Neural cell (in vitro differentiated cells): Measurements from ENCODE around the gene SETD2.

Source experiments
- EP300 ChIP-seq: fragments of 450-650 bp; conservative IDR thresholded peaks from 2 replicates; pipeline ENCODE4 v1.6.1; 2014; ENCODE audit warnings: antibody characterized with exemption, mild to moderate bottlenecking, moderate library complexity; ENCODE audit not compliant: poor library complexity, severe bottlenecking
- EZH2 ChIP-seq: fragments of 200-600, 300-800 bp; shearing (Covaris generic), sonication (generic); IDR thresholded peaks from 2 replicates; pipeline ENCODE4 v1.6.1; 2014; ENCODE audit warnings: antibody characterized with exemption, low read length, borderline replicate concordance, mild to moderate bottlenecking; ENCODE audit not compliant: insufficient read depth, poor library complexity, severe bottlenecking
- MXI1 ChIP-seq: fragments of 450-650 bp; conservative IDR thresholded peaks from 2 replicates; pipeline ENCODE4 v1.6.1; 2014; ENCODE audit warnings: antibody characterized with exemption, mild to moderate bottlenecking; ENCODE audit not compliant: poor library complexity, severe bottlenecking
- POLR2AphosphoS5 ChIP-seq: IDR thresholded peaks from 2 replicates; pipeline ENCODE4 v1.6.1; 2012
- TAF1 ChIP-seq: IDR thresholded peaks from 2 replicates; pipeline ENCODE4 v1.6.1; 2012; ENCODE audit warnings: low read depth
- TF ChIP-seq, protein P1 (sequence below): fragments of 450-650 bp; IDR thresholded peaks from 2 replicates; pipeline ENCODE4 v1.5.1; 2014; ENCODE audit warnings: antibody characterized with exemption, mild to moderate bottlenecking, moderate library complexity; ENCODE audit not compliant: poor library complexity, severe bottlenecking

DNA sequence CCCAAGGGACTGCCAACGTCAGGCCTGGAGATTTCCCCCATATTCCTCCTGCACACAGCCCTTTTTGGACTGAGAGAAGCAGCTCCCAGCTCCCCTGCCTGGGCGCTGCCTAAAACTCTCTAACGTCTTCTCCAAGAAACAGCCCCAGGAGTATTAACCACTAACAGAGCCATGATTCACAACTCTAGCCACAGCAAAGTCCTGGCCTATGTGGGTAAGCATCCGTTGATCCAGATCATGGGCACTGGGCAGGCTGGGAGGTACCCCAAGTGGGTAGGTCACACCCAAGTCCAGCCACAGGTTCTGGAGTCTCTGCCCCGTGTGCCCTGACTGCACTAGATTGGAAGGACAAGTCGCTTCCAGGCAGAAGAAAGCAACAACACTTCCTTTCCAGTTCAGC is 152.5 kb downstream of the SETD2 start:
- TF ChIP-seq EP300: no peak
- TF ChIP-seq, protein P1, sequence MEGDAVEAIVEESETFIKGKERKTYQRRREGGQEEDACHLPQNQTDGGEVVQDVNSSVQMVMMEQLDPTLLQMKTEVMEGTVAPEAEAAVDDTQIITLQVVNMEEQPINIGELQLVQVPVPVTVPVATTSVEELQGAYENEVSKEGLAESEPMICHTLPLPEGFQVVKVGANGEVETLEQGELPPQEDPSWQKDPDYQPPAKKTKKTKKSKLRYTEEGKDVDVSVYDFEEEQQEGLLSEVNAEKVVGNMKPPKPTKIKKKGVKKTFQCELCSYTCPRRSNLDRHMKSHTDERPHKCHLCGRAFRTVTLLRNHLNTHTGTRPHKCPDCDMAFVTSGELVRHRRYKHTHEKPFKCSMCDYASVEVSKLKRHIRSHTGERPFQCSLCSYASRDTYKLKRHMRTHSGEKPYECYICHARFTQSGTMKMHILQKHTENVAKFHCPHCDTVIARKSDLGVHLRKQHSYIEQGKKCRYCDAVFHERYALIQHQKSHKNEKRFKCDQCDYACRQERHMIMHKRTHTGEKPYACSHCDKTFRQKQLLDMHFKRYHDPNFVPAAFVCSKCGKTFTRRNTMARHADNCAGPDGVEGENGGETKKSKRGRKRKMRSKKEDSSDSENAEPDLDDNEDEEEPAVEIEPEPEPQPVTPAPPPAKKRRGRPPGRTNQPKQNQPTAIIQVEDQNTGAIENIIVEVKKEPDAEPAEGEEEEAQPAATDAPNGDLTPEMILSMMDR: no peak
- no peak for TF ChIP-seq POLR2AphosphoS5
- no peak for TF ChIP-seq MXI1
- TF ChIP-seq EZH2: no peak
- TF ChIP-seq TAF1: no peak
